SK-N-SH (cell line): ENCODE data around the gene PHTF1.

Source experiments
- FOXM1 ChIP-seq: IDR thresholded peaks from 2 replicates; pipeline ENCODE4 v1.4.0; 2012; ENCODE audit warnings: low read depth, mild to moderate bottlenecking
- POLR2AphosphoS5 ChIP-seq: IDR thresholded peaks from 2 replicates; pipeline ENCODE4 v1.6.1; 2012; ENCODE audit warnings: low read depth, low read length
- YY1 ChIP-seq: IDR thresholded peaks from 2 replicates; pipeline ENCODE4 v1.4.0; 2012; ENCODE audit warnings: low read depth, mild to moderate bottlenecking
- TF ChIP-seq, protein P1 (sequence below): fragments of 200-600 bp; sonication (generic); IDR thresholded peaks from 2 replicates; pipeline ENCODE4 v1.6.1; 2017; ENCODE audit warnings: antibody characterized with exemption, mild to moderate bottlenecking, moderate library complexity
- TF ChIP-seq, protein P2 (sequence below): IDR thresholded peaks from 2 replicates; pipeline ENCODE4 v1.6.1; 2012; ENCODE audit warnings: mild to moderate bottlenecking, low read depth, low read length, moderate library complexity

DNA sequence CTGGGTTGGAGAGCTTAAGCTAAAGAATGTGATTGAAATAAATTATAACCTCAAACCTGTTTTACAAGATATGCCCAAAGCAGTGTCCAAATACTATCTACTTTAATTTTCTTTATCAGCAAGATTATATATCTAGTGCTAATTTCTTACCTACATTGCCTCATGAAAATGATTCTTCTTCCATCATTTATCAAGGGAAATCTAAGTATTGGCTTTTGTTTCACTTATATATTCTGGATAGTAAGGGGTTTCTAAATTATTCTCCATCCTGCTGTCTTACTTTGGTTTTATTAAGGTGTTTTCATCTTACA lies 81.2 kb downstream of the PHTF1 start:
- TF ChIP-seq YY1 (no peak), FOXM1 (no peak), POLR2AphosphoS5 (no peak)
- TF ChIP-seq, protein P1, sequence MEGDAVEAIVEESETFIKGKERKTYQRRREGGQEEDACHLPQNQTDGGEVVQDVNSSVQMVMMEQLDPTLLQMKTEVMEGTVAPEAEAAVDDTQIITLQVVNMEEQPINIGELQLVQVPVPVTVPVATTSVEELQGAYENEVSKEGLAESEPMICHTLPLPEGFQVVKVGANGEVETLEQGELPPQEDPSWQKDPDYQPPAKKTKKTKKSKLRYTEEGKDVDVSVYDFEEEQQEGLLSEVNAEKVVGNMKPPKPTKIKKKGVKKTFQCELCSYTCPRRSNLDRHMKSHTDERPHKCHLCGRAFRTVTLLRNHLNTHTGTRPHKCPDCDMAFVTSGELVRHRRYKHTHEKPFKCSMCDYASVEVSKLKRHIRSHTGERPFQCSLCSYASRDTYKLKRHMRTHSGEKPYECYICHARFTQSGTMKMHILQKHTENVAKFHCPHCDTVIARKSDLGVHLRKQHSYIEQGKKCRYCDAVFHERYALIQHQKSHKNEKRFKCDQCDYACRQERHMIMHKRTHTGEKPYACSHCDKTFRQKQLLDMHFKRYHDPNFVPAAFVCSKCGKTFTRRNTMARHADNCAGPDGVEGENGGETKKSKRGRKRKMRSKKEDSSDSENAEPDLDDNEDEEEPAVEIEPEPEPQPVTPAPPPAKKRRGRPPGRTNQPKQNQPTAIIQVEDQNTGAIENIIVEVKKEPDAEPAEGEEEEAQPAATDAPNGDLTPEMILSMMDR: no peak
- TF ChIP-seq, protein P2, sequence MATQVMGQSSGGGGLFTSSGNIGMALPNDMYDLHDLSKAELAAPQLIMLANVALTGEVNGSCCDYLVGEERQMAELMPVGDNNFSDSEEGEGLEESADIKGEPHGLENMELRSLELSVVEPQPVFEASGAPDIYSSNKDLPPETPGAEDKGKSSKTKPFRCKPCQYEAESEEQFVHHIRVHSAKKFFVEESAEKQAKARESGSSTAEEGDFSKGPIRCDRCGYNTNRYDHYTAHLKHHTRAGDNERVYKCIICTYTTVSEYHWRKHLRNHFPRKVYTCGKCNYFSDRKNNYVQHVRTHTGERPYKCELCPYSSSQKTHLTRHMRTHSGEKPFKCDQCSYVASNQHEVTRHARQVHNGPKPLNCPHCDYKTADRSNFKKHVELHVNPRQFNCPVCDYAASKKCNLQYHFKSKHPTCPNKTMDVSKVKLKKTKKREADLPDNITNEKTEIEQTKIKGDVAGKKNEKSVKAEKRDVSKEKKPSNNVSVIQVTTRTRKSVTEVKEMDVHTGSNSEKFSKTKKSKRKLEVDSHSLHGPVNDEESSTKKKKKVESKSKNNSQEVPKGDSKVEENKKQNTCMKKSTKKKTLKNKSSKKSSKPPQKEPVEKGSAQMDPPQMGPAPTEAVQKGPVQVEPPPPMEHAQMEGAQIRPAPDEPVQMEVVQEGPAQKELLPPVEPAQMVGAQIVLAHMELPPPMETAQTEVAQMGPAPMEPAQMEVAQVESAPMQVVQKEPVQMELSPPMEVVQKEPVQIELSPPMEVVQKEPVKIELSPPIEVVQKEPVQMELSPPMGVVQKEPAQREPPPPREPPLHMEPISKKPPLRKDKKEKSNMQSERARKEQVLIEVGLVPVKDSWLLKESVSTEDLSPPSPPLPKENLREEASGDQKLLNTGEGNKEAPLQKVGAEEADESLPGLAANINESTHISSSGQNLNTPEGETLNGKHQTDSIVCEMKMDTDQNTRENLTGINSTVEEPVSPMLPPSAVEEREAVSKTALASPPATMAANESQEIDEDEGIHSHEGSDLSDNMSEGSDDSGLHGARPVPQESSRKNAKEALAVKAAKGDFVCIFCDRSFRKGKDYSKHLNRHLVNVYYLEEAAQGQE: no peak
